ENCODE results near the gene FBXO5. TPM values are rescaled to one million over a fixed set of nuclear protein-coding genes. Genes with fewer than 3 reads are reported as not detected.

Gene FBXO5
- total and polyA plus RNA-seq, 9 of the 15 experiments (the other 6 are each of a cell fraction or from before 2014, with no cell fraction given): 17.8 to 89.3 (median 62.9) TPM

DNA sequence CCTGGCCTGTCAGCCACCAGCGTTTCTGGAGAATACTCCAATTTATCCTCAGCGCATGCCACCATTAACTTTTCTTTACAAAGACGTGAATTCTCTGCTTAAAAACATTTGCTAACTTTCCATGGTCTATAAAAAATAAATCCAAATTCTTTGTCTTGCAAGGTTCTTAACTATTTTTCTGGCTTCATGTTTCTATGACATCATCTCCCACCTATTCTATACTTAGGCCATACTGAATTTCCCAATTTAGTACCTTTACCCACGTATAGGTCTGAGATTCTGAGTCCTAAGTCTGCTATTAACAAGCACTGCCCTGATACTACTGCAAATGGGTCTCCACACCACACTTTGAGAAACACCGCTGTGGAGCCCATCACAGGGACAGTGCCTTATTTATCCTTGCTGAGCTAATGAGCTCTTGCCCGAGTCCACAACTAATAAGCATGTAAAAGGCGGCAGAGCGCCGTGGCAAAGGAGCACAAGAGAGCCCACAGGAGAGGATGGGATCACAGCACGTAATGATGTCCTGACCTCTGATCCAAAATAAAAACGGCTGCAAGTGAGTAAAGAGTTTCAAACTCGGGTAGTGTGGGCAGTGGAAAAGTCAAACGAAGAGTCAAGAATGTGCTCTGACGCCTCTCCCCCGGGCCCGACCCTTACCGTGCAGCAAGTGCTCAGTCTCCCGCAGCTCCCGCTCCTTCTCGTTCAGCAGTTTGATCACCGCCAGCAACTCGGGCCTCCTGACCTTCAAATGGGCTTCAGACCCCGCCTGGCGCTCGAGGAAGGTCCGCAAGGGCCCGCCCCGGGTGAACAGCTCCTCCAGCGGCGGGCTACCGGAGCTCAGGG, 19.1 kb upstream of the FBXO5 start (continued):
- TF ChIP-seq JUND (IDR thresholded peaks at IDR 0.05; ENCODE audit: borderline replicate concordance, low read depth, low read length): 0 out of 2 replicates have a peak, but pooled peaks have one; percentile 11
- TF ChIP-seq JUND (tag; IDR thresholded peaks at IDR 0.05; ENCODE audit: borderline replicate concordance, low read depth, low read length): no peak; the same call in 2 of the 3 replicates
- no peak for TF ChIP-seq ZNF347 (CRISPR knock-in tag; IDR thresholded peaks at IDR 0.05; ENCODE audit: low read depth)
- no peak for TF ChIP-seq HCFC1 (IDR thresholded peaks at IDR 0.05; ENCODE audit: low read depth, low read length)
- TF ChIP-seq, protein P1, sequence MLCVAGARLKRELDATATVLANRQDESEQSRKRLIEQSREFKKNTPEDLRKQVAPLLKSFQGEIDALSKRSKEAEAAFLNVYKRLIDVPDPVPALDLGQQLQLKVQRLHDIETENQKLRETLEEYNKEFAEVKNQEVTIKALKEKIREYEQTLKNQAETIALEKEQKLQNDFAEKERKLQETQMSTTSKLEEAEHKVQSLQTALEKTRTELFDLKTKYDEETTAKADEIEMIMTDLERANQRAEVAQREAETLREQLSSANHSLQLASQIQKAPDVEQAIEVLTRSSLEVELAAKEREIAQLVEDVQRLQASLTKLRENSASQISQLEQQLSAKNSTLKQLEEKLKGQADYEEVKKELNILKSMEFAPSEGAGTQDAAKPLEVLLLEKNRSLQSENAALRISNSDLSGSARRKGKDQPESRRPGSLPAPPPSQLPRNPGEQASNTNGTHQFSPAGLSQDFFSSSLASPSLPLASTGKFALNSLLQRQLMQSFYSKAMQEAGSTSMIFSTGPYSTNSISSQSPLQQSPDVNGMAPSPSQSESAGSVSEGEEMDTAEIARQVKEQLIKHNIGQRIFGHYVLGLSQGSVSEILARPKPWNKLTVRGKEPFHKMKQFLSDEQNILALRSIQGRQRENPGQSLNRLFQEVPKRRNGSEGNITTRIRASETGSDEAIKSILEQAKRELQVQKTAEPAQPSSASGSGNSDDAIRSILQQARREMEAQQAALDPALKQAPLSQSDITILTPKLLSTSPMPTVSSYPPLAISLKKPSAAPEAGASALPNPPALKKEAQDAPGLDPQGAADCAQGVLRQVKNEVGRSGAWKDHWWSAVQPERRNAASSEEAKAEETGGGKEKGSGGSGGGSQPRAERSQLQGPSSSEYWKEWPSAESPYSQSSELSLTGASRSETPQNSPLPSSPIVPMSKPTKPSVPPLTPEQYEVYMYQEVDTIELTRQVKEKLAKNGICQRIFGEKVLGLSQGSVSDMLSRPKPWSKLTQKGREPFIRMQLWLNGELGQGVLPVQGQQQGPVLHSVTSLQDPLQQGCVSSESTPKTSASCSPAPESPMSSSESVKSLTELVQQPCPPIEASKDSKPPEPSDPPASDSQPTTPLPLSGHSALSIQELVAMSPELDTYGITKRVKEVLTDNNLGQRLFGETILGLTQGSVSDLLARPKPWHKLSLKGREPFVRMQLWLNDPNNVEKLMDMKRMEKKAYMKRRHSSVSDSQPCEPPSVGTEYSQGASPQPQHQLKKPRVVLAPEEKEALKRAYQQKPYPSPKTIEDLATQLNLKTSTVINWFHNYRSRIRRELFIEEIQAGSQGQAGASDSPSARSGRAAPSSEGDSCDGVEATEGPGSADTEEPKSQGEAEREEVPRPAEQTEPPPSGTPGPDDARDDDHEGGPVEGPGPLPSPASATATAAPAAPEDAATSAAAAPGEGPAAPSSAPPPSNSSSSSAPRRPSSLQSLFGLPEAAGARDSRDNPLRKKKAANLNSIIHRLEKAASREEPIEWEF (CRISPR knock-in tag; IDR thresholded peaks at IDR 0.05): no peak
- peak; percentile 35 to 67; a peak in 2 of 4 replicates for TF ChIP-seq MLLT1 (IDR thresholded peaks at IDR 0.05)
- no peak for TF ChIP-seq ZNF511 (CRISPR knock-in tag; IDR thresholded peaks at IDR 0.05)
- no peak for TF ChIP-seq TRIM24 (IDR thresholded peaks at IDR 0.05)
- TF ChIP-seq POLR2G (IDR thresholded peaks at IDR 0.05; ENCODE audit: low read depth, low read length): no peak
- no peak for TF ChIP-seq RCOR1 (IDR thresholded peaks at IDR 0.05; ENCODE audit: borderline replicate concordance in 1 of 2, low read depth in 2 of 2, low read length in 2 of 2)
- TF ChIP-seq NUFIP1 (IDR thresholded peaks at IDR 0.05; ENCODE audit: partially characterized antibody): no peak
- no peak for TF ChIP-seq U2AF1 (optimal IDR thresholded peaks at IDR 0.05; ENCODE audit: low read depth, low read length)
- TF ChIP-seq, protein P2, sequence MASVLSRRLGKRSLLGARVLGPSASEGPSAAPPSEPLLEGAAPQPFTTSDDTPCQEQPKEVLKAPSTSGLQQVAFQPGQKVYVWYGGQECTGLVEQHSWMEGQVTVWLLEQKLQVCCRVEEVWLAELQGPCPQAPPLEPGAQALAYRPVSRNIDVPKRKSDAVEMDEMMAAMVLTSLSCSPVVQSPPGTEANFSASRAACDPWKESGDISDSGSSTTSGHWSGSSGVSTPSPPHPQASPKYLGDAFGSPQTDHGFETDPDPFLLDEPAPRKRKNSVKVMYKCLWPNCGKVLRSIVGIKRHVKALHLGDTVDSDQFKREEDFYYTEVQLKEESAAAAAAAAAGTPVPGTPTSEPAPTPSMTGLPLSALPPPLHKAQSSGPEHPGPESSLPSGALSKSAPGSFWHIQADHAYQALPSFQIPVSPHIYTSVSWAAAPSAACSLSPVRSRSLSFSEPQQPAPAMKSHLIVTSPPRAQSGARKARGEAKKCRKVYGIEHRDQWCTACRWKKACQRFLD (CRISPR knock-in tag; IDR thresholded peaks at IDR 0.05): no peak
- TF ChIP-seq, protein P3, sequence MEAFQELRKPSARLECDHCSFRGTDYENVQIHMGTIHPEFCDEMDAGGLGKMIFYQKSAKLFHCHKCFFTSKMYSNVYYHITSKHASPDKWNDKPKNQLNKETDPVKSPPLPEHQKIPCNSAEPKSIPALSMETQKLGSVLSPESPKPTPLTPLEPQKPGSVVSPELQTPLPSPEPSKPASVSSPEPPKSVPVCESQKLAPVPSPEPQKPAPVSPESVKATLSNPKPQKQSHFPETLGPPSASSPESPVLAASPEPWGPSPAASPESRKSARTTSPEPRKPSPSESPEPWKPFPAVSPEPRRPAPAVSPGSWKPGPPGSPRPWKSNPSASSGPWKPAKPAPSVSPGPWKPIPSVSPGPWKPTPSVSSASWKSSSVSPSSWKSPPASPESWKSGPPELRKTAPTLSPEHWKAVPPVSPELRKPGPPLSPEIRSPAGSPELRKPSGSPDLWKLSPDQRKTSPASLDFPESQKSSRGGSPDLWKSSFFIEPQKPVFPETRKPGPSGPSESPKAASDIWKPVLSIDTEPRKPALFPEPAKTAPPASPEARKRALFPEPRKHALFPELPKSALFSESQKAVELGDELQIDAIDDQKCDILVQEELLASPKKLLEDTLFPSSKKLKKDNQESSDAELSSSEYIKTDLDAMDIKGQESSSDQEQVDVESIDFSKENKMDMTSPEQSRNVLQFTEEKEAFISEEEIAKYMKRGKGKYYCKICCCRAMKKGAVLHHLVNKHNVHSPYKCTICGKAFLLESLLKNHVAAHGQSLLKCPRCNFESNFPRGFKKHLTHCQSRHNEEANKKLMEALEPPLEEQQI (IDR thresholded peaks at IDR 0.05): no peak
- TF ChIP-seq DIDO1 (tag; IDR thresholded peaks at IDR 0.05; ENCODE audit: low read depth): no peak
- no peak for TF ChIP-seq TEAD2 (tag; IDR thresholded peaks at IDR 0.05)
